ENCODE measurements around the gene TMEM132E. TPM values are rescaled to one million over a fixed set of nuclear protein-coding genes. Genes with fewer than 3 reads are reported as not detected.

The TMEM132E gene
- total and polyA plus RNA-seq, 2 experiments from 2014 or later, result 0.16 to 0.45 TPM

- Mint-ChIP-seq H3K27ac (no peak overlapping the region), H3K4me3 (peak overlapping the region; percentile 18; the same call in 1 of the 3 replicates), H3K27me3 (ENCODE audit: insufficient read depth, low read depth, poor library complexity) (peaks cover 17% of the 10 kb centered on the region), H3K4me1 (peaks cover 51% of the 10 kb centered on the region), H3K36me3 (ENCODE audit: low read depth) (no peaks in the 10 kb centered on the region), H3K9me3 (no peaks in the 10 kb centered on the region)
- no peaks in the 10 kb centered on the region for H4K20me1 ChIP-seq (replicated peaks; ENCODE audit: insufficient read depth)
- H3K27ac ChIP-seq (ENCODE audit: low read depth), result no peak overlapping the region
- peak; percentile 77 for ATAC-seq
- peaks cover 31% of the 10 kb centered on the region for H3K4me1 ChIP-seq (ENCODE audit: insufficient read depth)
- no peaks in the 10 kb centered on the region for H3K36me3 ChIP-seq (ENCODE audit: insufficient read depth)
- no peaks in the 10 kb centered on the region for H3K27me3 ChIP-seq (ENCODE audit: insufficient read depth)
- no peaks in the 10 kb centered on the region for H3K79me2 ChIP-seq (replicated peaks; ENCODE audit: insufficient read depth)
- no peaks in the 10 kb centered on the region for H3F3A ChIP-seq (replicated peaks; ENCODE audit: low read depth)
- no peak overlapping the region for H3K4me3 ChIP-seq
- peak; percentile 86 for DNase-seq (ENCODE audit: low spot score)
- no peaks in the 10 kb centered on the region for H3K9me2 ChIP-seq (ENCODE audit: insufficient read depth)
- no peak for TF ChIP-seq STAT1 (IDR thresholded peaks at IDR 0.05; ENCODE audit: unreplicated experiment)
- no peak for TF ChIP-seq CTCF (conservative IDR thresholded peaks at IDR 0.05; ENCODE audit: low read depth in 2 of 2)
- TF ChIP-seq EZH2 (IDR thresholded peaks at IDR 0.05; ENCODE audit: low read depth, unreplicated experiment), result no peak
- TF ChIP-seq ZNF331 (CRISPR knock-in tag; IDR thresholded peaks at IDR 0.05; ENCODE audit: low read depth), result no peak
- no peak for TF ChIP-seq ZNF462 (CRISPR knock-in tag; IDR thresholded peaks at IDR 0.05)
- TF ChIP-seq NANOG (IDR thresholded peaks at IDR 0.05; ENCODE audit: borderline replicate concordance), result no peak
- TF ChIP-seq CREB1 (CRISPR knock-in tag; IDR thresholded peaks at IDR 0.05; ENCODE audit: low read depth), result no peak
- no peak for TF ChIP-seq POLR2AphosphoS5 (IDR thresholded peaks at IDR 0.05; ENCODE audit: low read depth)
- TF ChIP-seq ZNF114 (CRISPR knock-in tag; IDR thresholded peaks at IDR 0.05), result no peak
- no peak for TF ChIP-seq JUNB (IDR thresholded peaks at IDR 0.05; ENCODE audit: unreplicated experiment)
- no peak for TF ChIP-seq REST (IDR thresholded peaks at IDR 0.05; ENCODE audit: unreplicated experiment)
- no peak for TF ChIP-seq EZH2phosphoT487 (IDR thresholded peaks at IDR 0.05; ENCODE audit: unreplicated experiment)
- TF ChIP-seq ETS1 (IDR thresholded peaks at IDR 0.05), result no peak
- H2AFZ ChIP-seq, result no peak overlapping the region
- peak overlapping the region; percentile 6; the same call in 1 of the 2 replicates for H3K4me2 ChIP-seq
Measured at GRCh38 chr17:34607917-34608316, 28.5 kb downstream of the TMEM132E start.
